GM23338 (cell line): ENCODE results near the gene OGFRL1. TPM values are rescaled to one million over a fixed set of nuclear protein-coding genes. Genes with fewer than 3 reads are reported as not detected.

Source experiments
- ATAC-seq: fragments of 200-7000 bp; cut with Tn5 transposase; 3 replicates; pipeline ENCODE4 v1.9.1; 2020
- DNase-seq: peaks from one replicate; pipeline ENCODE4 v3.0.0-alpha.2; 2015; ENCODE audit warnings: low spot score
- H2AFZ ChIP-seq: fragments of 200-600 bp; sonication (generic); 2 replicates; pipeline ENCODE4 v1.8.0; 2016; ENCODE audit warnings: antibody characterized with exemption, mild to moderate bottlenecking, moderate library complexity
- H3F3A ChIP-seq: fragments of 200-600 bp; sonication (generic); replicated peaks from 2 replicates; pipeline ENCODE4 v1.8.0; 2017; ENCODE audit warnings: antibody characterized with exemption, mixed run types, low read depth
- H3K27ac ChIP-seq: fragments of 200-600 bp; sonication (generic); 2 replicates; pipeline ENCODE4 v1.6.1; 2016; ENCODE audit warnings: low read depth
- H3K27me3 ChIP-seq: fragments of 200-600 bp; sonication (generic); 2 replicates; pipeline ENCODE4 v1.8.0; 2016; ENCODE audit warnings: mild to moderate bottlenecking, mixed run types, moderate library complexity; ENCODE audit not compliant: insufficient read depth
- H3K36me3 ChIP-seq: fragments of 200-600 bp; sonication (generic); 2 replicates; pipeline ENCODE4 v1.8.0; 2016; ENCODE audit warnings: mild to moderate bottlenecking; ENCODE audit not compliant: insufficient read depth
- H3K4me1 ChIP-seq: fragments of 200-600 bp; sonication (generic); 2 replicates; pipeline ENCODE4 v1.8.0; 2016; ENCODE audit warnings: mild to moderate bottlenecking, moderate library complexity; ENCODE audit not compliant: insufficient read depth
- H3K4me2 ChIP-seq: fragments of 200-600 bp; sonication (generic); 2 replicates; pipeline ENCODE4 v1.7.1; 2017; ENCODE audit warnings: mixed run types
- H3K4me3 ChIP-seq: fragments of 200-600 bp; sonication (generic); 2 replicates; pipeline ENCODE4 v1.6.1; 2016; ENCODE audit warnings: mixed run types
- H3K79me2 ChIP-seq: fragments of 200-600 bp; sonication (generic); replicated peaks from 2 replicates; pipeline ENCODE4 v1.8.0; 2017; ENCODE audit warnings: mild to moderate bottlenecking; ENCODE audit not compliant: insufficient read depth
- H3K9me2 ChIP-seq: fragments of 200-600 bp; sonication (generic); 2 replicates; pipeline ENCODE4 v1.8.0; 2017; ENCODE audit not compliant: insufficient read depth
- H4K20me1 ChIP-seq: fragments of 200-600 bp; sonication (generic); replicated peaks from 2 replicates; pipeline ENCODE4 v1.8.0; 2017; ENCODE audit warnings: mild to moderate bottlenecking; ENCODE audit not compliant: insufficient read depth
- H3K27ac Mint-ChIP-seq: 2 replicates; pipeline ENCODE4 v1.8.0; 2020; ENCODE audit warnings: inconsistent platforms, mild to moderate bottlenecking, moderate library complexity, mixed read lengths
- H3K27me3 Mint-ChIP-seq: 3 replicates; pipeline ENCODE4 v1.8.0; 2022; ENCODE audit warnings: low read depth, mild to moderate bottlenecking, moderate library complexity, mixed read lengths, inconsistent platforms; ENCODE audit not compliant: insufficient read depth, poor library complexity
- H3K36me3 Mint-ChIP-seq: 3 replicates; pipeline ENCODE4 v1.8.0; 2021; ENCODE audit warnings: low read depth, mild to moderate bottlenecking, inconsistent platforms, moderate library complexity, mixed read lengths
- H3K4me1 Mint-ChIP-seq: 3 replicates; pipeline ENCODE4 v1.8.0; 2020; ENCODE audit warnings: mild to moderate bottlenecking, inconsistent platforms, mixed read lengths
- H3K4me3 Mint-ChIP-seq: 3 replicates; pipeline ENCODE4 v1.8.0; 2021; ENCODE audit warnings: moderate library complexity, mild to moderate bottlenecking, inconsistent platforms, mixed read lengths
- H3K9me3 Mint-ChIP-seq: 3 replicates; pipeline ENCODE4 v1.8.0; 2020; ENCODE audit warnings: moderate library complexity, mild to moderate bottlenecking, inconsistent platforms, mixed read lengths
- CREB1 ChIP-seq: fragments of 250-450 bp; sonication (Bioruptor Pico); IDR thresholded peaks from 2 replicates; pipeline ENCODE4 v1.5.0; 2020; ENCODE audit warnings: low read depth, mild to moderate bottlenecking, moderate library complexity
- EZH2 ChIP-seq: fragments of 200-600 bp; sonication (generic); IDR thresholded peaks from one replicate; pipeline ENCODE4 v1.8.0; 2017; ENCODE audit warnings: antibody characterized with exemption, mild to moderate bottlenecking, low read depth; ENCODE audit not compliant: unreplicated experiment
- EZH2phosphoT487 ChIP-seq: fragments of 200-600 bp; sonication (generic); IDR thresholded peaks from one replicate; pipeline ENCODE4 v1.8.1; 2018; ENCODE audit warnings: antibody characterized with exemption; ENCODE audit not compliant: unreplicated experiment
- NANOG ChIP-seq: IDR thresholded peaks from 2 replicates; pipeline ENCODE4 v1.6.1; 2016; ENCODE audit warnings: antibody characterized with exemption, borderline replicate concordance
- POLR2AphosphoS5 ChIP-seq: IDR thresholded peaks from 2 replicates; pipeline ENCODE4 v1.6.1; 2016; ENCODE audit warnings: antibody characterized with exemption, low read depth
- STAT1 ChIP-seq: IDR thresholded peaks from one replicate; pipeline ENCODE4 v1.6.1; 2016; ENCODE audit warnings: antibody characterized with exemption; ENCODE audit not compliant: unreplicated experiment
- ZNF114 ChIP-seq: fragments of 250-450 bp; sonication (Bioruptor Pico); IDR thresholded peaks from 2 replicates; pipeline ENCODE4 v1.5.0; 2020; ENCODE audit warnings: mild to moderate bottlenecking, moderate library complexity
- ZNF331 ChIP-seq: fragments of 250-450 bp; sonication (Bioruptor Pico); IDR thresholded peaks from 2 replicates; pipeline ENCODE4 v1.5.0; 2020; ENCODE audit warnings: low read depth, mild to moderate bottlenecking, moderate library complexity
- polyA plus RNA-seq: library from polyadenylated mRNA; unstranded; fragments of >200 nt; fragmentation: Nextera tagmentation; extraction: Ambion mirVana; gene quantifications from 2 replicates; pipeline ENCODE4 v1.2.1, GENCODE V29; 2016
- total RNA-seq: library from RNA; depleted of rRNA; stranded (reverse); fragments of >200 nt; shearing (Covaris generic); gene quantifications from 2 replicates; pipeline ENCODE4 v1.2.3, GENCODE V29; 2014
- TF ChIP-seq, protein P1 (sequence below): IDR thresholded peaks from one replicate; pipeline ENCODE4 v1.6.1; 2018; ENCODE audit warnings: antibody characterized with exemption; ENCODE audit not compliant: unreplicated experiment
- TF ChIP-seq, protein P2 (sequence below), 2 experiments: fragments of 200-600 bp in 1 of 2; sonication (generic) in 1 of 2; conservative IDR thresholded peaks; 2 replicates each; pipeline versions ENCODE4 v1.5.1 to v1.6.1; 2016 to 2017; ENCODE audit warnings: antibody characterized with exemption in 2 of 2, low read depth in 2 of 2, mild to moderate bottlenecking in 2 of 2, moderate library complexity in 1 of 2
- TF ChIP-seq, protein P3 (sequence below): fragments of 250-450 bp; sonication (Bioruptor Pico); IDR thresholded peaks from 2 replicates; pipeline ENCODE4 v1.5.0; 2020; ENCODE audit warnings: mild to moderate bottlenecking, moderate library complexity

Gene OGFRL1
- total and polyA plus RNA-seq, 2 experiments from 2014 or later: 4.2 to 10.0 TPM

DNA sequence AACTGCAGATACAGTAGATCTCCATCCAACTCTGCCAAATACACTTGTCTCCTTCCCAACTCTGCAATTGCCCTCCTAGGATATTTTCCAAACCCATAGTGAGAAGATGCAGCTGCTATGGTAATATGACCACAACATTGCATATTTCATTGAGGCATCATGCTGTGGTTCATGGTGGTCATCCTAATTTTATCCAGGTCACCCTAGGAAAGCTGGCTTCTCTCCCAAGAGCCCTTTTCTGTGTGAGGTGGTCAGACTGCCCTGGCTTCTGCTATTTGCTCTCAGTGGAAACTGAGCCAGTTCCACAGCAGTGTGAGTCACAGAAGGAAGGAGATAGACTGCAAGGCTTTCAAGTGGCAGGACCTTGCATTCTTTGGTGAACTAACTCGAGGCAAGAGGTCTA lies 5.5 kb downstream of the OGFRL1 start:
- Mint-ChIP-seq H3K4me3 (no peak overlapping the region), H3K36me3 (peaks cover 12% of the 10 kb centered on the region; the same call in 2 of the 3 replicates), H3K4me1 (peaks cover 45% of the 10 kb centered on the region), H3K27me3 (peaks cover 7% of the 10 kb centered on the region), H3K27ac (0 out of 2 replicates have a peak overlapping the region, but pooled peaks have one; percentile 63), H3K9me3 (no peaks in the 10 kb centered on the region)
- Histone ChIP-seq H3K4me1 (peaks cover 13% of the 10 kb centered on the region), H3K9me2 (peaks cover 4% of the 10 kb centered on the region; the same call in 1 of the 2 replicates), H3K27ac (no peak overlapping the region), H3K4me2 (no peak overlapping the region), H3F3A (no peaks in the 10 kb centered on the region), H4K20me1 (no peaks in the 10 kb centered on the region), H3K27me3 (peaks cover 3% of the 10 kb centered on the region; the same call in 1 of the 2 replicates), H3K36me3 (0 out of 2 replicates have a peak, but pooled peaks cover 3% of the 10 kb centered on the region), H3K79me2 (peaks cover 23% of the 10 kb centered on the region), H3K4me3 (no peak overlapping the region), H2AFZ (no peak overlapping the region)
- TF ChIP-seq POLR2AphosphoS5: no peak
- TF ChIP-seq, protein P1, sequence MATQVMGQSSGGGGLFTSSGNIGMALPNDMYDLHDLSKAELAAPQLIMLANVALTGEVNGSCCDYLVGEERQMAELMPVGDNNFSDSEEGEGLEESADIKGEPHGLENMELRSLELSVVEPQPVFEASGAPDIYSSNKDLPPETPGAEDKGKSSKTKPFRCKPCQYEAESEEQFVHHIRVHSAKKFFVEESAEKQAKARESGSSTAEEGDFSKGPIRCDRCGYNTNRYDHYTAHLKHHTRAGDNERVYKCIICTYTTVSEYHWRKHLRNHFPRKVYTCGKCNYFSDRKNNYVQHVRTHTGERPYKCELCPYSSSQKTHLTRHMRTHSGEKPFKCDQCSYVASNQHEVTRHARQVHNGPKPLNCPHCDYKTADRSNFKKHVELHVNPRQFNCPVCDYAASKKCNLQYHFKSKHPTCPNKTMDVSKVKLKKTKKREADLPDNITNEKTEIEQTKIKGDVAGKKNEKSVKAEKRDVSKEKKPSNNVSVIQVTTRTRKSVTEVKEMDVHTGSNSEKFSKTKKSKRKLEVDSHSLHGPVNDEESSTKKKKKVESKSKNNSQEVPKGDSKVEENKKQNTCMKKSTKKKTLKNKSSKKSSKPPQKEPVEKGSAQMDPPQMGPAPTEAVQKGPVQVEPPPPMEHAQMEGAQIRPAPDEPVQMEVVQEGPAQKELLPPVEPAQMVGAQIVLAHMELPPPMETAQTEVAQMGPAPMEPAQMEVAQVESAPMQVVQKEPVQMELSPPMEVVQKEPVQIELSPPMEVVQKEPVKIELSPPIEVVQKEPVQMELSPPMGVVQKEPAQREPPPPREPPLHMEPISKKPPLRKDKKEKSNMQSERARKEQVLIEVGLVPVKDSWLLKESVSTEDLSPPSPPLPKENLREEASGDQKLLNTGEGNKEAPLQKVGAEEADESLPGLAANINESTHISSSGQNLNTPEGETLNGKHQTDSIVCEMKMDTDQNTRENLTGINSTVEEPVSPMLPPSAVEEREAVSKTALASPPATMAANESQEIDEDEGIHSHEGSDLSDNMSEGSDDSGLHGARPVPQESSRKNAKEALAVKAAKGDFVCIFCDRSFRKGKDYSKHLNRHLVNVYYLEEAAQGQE: no peak
- TF ChIP-seq, protein P2, sequence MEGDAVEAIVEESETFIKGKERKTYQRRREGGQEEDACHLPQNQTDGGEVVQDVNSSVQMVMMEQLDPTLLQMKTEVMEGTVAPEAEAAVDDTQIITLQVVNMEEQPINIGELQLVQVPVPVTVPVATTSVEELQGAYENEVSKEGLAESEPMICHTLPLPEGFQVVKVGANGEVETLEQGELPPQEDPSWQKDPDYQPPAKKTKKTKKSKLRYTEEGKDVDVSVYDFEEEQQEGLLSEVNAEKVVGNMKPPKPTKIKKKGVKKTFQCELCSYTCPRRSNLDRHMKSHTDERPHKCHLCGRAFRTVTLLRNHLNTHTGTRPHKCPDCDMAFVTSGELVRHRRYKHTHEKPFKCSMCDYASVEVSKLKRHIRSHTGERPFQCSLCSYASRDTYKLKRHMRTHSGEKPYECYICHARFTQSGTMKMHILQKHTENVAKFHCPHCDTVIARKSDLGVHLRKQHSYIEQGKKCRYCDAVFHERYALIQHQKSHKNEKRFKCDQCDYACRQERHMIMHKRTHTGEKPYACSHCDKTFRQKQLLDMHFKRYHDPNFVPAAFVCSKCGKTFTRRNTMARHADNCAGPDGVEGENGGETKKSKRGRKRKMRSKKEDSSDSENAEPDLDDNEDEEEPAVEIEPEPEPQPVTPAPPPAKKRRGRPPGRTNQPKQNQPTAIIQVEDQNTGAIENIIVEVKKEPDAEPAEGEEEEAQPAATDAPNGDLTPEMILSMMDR (conservative IDR thresholded peaks at IDR 0.05; ENCODE audit: low read depth in 2 of 2): no peak
- TF ChIP-seq STAT1: no peak
- no peak for TF ChIP-seq NANOG
- ATAC-seq (no peak), DNase-seq (no peak)

DNA sequence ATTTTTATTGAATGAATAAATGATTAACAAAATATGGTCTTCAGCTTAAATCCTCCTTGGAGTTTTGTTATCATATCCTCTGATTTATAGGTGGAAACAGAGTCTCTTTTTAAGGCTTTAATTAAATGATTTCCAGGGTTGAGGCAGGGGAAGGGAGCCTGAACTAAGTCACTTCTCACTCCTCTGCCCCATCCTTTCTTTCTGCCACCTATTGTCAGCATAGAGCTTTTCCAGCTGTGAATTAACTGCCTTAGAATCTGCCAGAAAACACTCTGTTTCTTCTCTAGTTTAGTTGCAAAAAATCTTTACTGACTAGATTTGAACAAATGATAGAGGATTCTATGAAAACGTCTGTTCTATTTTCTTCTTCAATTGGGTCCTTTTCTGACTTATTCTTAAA lies 9.8 kb downstream of the OGFRL1 start:
- H3K4me3 ChIP-seq: no peak overlapping the region
- ATAC-seq (peak; percentile 65), DNase-seq (peak; percentile 36)
- peaks cover 11% of the 10 kb centered on the region; the same call in 2 of the 3 replicates for H3K36me3 Mint-ChIP-seq
- no peaks in the 10 kb centered on the region for H3K9me3 Mint-ChIP-seq
- H3K4me2 ChIP-seq: no peak overlapping the region
- no peak overlapping the region for H3K4me3 Mint-ChIP-seq
- H3K27me3 ChIP-seq: no peaks in the 10 kb centered on the region
- peaks cover 2% of the 10 kb centered on the region for H3K27me3 Mint-ChIP-seq
- no peak overlapping the region for H3K27ac ChIP-seq
- no peaks in the 10 kb centered on the region for H3K9me2 ChIP-seq
- H4K20me1 ChIP-seq: no peaks in the 10 kb centered on the region
- peaks cover 3% of the 10 kb centered on the region; the same call in 1 of the 2 replicates for H3K4me1 ChIP-seq
- H3F3A ChIP-seq: no peaks in the 10 kb centered on the region
- no peak overlapping the region for H3K27ac Mint-ChIP-seq
- H3K36me3 ChIP-seq: 0 out of 2 replicates have a peak, but pooled peaks cover 6% of the 10 kb centered on the region
- peaks cover 24% of the 10 kb centered on the region for H3K4me1 Mint-ChIP-seq
- no peaks in the 10 kb centered on the region for H3K79me2 ChIP-seq
- H2AFZ ChIP-seq: no peak overlapping the region
- no peak for TF ChIP-seq EZH2phosphoT487
- TF ChIP-seq ZNF114 (CRISPR knock-in tag): no peak
- TF ChIP-seq, protein P3, sequence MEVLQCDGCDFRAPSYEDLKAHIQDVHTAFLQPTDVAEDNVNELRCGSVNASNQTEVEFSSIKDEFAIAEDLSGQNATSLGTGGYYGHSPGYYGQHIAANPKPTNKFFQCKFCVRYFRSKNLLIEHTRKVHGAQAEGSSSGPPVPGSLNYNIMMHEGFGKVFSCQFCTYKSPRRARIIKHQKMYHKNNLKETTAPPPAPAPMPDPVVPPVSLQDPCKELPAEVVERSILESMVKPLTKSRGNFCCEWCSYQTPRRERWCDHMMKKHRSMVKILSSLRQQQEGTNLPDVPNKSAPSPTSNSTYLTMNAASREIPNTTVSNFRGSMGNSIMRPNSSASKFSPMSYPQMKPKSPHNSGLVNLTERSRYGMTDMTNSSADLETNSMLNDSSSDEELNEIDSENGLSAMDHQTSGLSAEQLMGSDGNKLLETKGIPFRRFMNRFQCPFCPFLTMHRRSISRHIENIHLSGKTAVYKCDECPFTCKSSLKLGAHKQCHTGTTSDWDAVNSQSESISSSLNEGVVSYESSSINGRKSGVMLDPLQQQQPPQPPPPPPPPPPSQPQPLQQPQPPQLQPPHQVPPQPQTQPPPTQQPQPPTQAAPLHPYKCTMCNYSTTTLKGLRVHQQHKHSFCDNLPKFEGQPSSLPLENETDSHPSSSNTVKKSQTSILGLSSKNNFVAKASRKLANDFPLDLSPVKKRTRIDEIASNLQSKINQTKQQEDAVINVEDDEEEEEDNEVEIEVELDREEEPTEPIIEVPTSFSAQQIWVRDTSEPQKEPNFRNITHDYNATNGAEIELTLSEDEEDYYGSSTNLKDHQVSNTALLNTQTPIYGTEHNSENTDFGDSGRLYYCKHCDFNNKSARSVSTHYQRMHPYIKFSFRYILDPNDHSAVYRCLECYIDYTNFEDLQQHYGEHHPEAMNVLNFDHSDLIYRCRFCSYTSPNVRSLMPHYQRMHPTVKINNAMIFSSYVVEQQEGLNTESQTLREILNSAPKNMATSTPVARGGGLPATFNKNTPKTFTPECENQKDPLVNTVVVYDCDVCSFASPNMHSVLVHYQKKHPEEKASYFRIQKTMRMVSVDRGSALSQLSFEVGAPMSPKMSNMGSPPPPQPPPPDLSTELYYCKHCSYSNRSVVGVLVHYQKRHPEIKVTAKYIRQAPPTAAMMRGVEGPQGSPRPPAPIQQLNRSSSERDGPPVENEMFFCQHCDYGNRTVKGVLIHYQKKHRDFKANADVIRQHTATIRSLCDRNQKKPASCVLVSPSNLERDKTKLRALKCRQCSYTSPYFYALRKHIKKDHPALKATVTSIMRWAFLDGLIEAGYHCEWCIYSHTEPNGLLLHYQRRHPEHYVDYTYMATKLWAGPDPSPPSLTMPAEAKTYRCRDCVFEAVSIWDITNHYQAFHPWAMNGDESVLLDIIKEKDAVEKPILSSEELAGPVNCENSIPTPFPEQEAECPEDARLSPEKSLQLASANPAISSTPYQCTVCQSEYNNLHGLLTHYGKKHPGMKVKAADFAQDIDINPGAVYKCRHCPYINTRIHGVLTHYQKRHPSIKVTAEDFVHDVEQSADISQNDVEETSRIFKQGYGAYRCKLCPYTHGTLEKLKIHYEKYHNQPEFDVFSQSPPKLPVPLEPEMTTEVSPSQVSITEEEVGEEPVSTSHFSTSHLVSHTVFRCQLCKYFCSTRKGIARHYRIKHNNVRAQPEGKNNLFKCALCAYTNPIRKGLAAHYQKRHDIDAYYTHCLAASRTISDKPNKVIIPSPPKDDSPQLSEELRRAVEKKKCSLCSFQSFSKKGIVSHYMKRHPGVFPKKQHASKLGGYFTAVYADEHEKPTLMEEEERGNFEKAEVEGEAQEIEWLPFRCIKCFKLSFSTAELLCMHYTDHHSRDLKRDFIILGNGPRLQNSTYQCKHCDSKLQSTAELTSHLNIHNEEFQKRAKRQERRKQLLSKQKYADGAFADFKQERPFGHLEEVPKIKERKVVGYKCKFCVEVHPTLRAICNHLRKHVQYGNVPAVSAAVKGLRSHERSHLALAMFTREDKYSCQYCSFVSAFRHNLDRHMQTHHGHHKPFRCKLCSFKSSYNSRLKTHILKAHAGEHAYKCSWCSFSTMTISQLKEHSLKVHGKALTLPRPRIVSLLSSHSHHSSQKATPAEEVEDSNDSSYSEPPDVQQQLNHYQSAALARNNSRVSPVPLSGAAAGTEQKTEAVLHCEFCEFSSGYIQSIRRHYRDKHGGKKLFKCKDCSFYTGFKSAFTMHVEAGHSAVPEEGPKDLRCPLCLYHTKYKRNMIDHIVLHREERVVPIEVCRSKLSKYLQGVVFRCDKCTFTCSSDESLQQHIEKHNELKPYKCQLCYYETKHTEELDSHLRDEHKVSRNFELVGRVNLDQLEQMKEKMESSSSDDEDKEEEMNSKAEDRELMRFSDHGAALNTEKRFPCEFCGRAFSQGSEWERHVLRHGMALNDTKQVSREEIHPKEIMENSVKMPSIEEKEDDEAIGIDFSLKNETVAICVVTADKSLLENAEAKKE (CRISPR knock-in tag): no peak
- no peak for TF ChIP-seq EZH2
- TF ChIP-seq STAT1: no peak
- no peak for TF ChIP-seq NANOG
- TF ChIP-seq CREB1 (CRISPR knock-in tag): no peak
- no peak for TF ChIP-seq ZNF331 (CRISPR knock-in tag)
